Activated T-cell treated with anti-CD3 and anti-CD28 coated beads, Interleukin-2, amount 50 U/mL, for 4 hours (primary cell): Measurements from ENCODE around the gene RNF17. TPM values are rescaled to one million over a fixed set of nuclear protein-coding genes. Genes with fewer than 3 reads are reported as not detected.

Experiments
- ATAC-seq, 2 donors: fragments of 200-7000 bp; cut with Tn5 transposase; one replicate each; pipeline ENCODE4 v1.10.0; 2021
- DNase-seq: peaks from one replicate; pipeline ENCODE4 v3.0.0-alpha.2; 2020
- H3K27me3 Mint-ChIP-seq: one replicate; pipeline ENCODE4 v1.8.0; 2021; ENCODE audit warnings: low read depth, mixed read lengths
- H3K36me3 Mint-ChIP-seq: one replicate; pipeline ENCODE4 v1.8.0; 2022; ENCODE audit warnings: mixed read lengths; ENCODE audit not compliant: insufficient read depth
- H3K4me1 Mint-ChIP-seq: one replicate; pipeline ENCODE4 v1.8.0; 2021; ENCODE audit warnings: low read depth, mixed read lengths
- H3K4me3 Mint-ChIP-seq: one replicate; pipeline ENCODE4 v1.8.0; 2021; ENCODE audit warnings: mild to moderate bottlenecking, moderate library complexity, mixed read lengths
- H3K9me3 Mint-ChIP-seq: one replicate; pipeline ENCODE4 v1.8.0; 2021; ENCODE audit warnings: mixed read lengths
- total RNA-seq, 3 donors: library from RNA; stranded (reverse); gene quantifications; one replicate each; pipeline ENCODE4 v1.2.1, GENCODE V29; 2021

Gene RNF17
- total RNA-seq, 3 donors from 2014 or later: not detected

- H3K27me3 Mint-ChIP-seq: peaks cover 18% of the 10 kb centered on the region
- no peak for DNase-seq
- no peaks in the 10 kb centered on the region for H3K4me1 Mint-ChIP-seq
- H3K9me3 Mint-ChIP-seq: no peaks in the 10 kb centered on the region
- no peaks in the 10 kb centered on the region for H3K36me3 Mint-ChIP-seq
- no peak overlapping the region for H3K4me3 Mint-ChIP-seq
- no peak for ATAC-seq
Measured at GRCh38 chr13:24740014-24740890, 23.7 kb upstream of the RNF17 start.

GRCh38 chr13:24741016-24741662 lies 22.8 kb upstream of the RNF17 start:
- DNase-seq: no peak
- H3K4me3 Mint-ChIP-seq: no peak overlapping the region
- H3K27me3 Mint-ChIP-seq: peaks cover 23% of the 10 kb centered on the region
- ATAC-seq: peak in 1 of 2 donors; percentile 29
- H3K4me1 Mint-ChIP-seq: no peaks in the 10 kb centered on the region
- H3K36me3 Mint-ChIP-seq: no peaks in the 10 kb centered on the region
- no peaks in the 10 kb centered on the region for H3K9me3 Mint-ChIP-seq

- ATAC-seq (no peak), DNase-seq (no peak)
- Mint-ChIP-seq H3K4me3 (no peak overlapping the region), H3K36me3 (no peaks in the 10 kb centered on the region), H3K4me1 (peaks cover 2% of the 10 kb centered on the region), H3K27me3 (peaks cover 27% of the 10 kb centered on the region), H3K9me3 (no peaks in the 10 kb centered on the region)
Measured at GRCh38 chr13:24741791-24742190, 22.2 kb upstream of the RNF17 start.

- H3K27me3 Mint-ChIP-seq: peaks cover 32% of the 10 kb centered on the region
- H3K4me1 Mint-ChIP-seq: peaks cover 5% of the 10 kb centered on the region
- H3K4me3 Mint-ChIP-seq: no peak overlapping the region
- no peaks in the 10 kb centered on the region for H3K9me3 Mint-ChIP-seq
- no peaks in the 10 kb centered on the region for H3K36me3 Mint-ChIP-seq
- no peak for ATAC-seq
- DNase-seq: no peak
Measured at GRCh38 chr13:24742294-24742693, 21.7 kb upstream of the RNF17 start.

GRCh38 chr13:24742977-24743376 lies 21.0 kb upstream of the RNF17 start:
- Mint-ChIP-seq H3K4me3 (no peak overlapping the region), H3K36me3 (no peaks in the 10 kb centered on the region), H3K4me1 (peaks cover 8% of the 10 kb centered on the region), H3K27me3 (peaks cover 36% of the 10 kb centered on the region), H3K9me3 (no peaks in the 10 kb centered on the region)
- DNase-seq (no peak), ATAC-seq (no peak)

- Mint-ChIP-seq H3K4me3 (no peak overlapping the region), H3K4me1 (peaks cover 9% of the 10 kb centered on the region), H3K27me3 (peaks cover 45% of the 10 kb centered on the region), H3K36me3 (no peaks in the 10 kb centered on the region), H3K9me3 (no peaks in the 10 kb centered on the region)
- ATAC-seq (no peak), DNase-seq (no peak)
Measured at GRCh38 chr13:24744247-24744646, 19.7 kb upstream of the RNF17 start.

- DNase-seq (no peak), ATAC-seq (no peak)
- H3K36me3 Mint-ChIP-seq: no peaks in the 10 kb centered on the region
- no peak overlapping the region for H3K4me3 Mint-ChIP-seq
- H3K4me1 Mint-ChIP-seq: peaks cover 9% of the 10 kb centered on the region
- H3K27me3 Mint-ChIP-seq: peaks cover 56% of the 10 kb centered on the region
- no peaks in the 10 kb centered on the region for H3K9me3 Mint-ChIP-seq
Measured at GRCh38 chr13:24745516-24745860, 18.5 kb upstream of the RNF17 start.

GRCh38 chr13:24745861-24746617 lies 17.9 kb upstream of the RNF17 start:
- ATAC-seq (no peak), DNase-seq (no peak)
- no peak overlapping the region for H3K4me3 Mint-ChIP-seq
- H3K9me3 Mint-ChIP-seq: no peaks in the 10 kb centered on the region
- no peaks in the 10 kb centered on the region for H3K36me3 Mint-ChIP-seq
- peaks cover 61% of the 10 kb centered on the region for H3K27me3 Mint-ChIP-seq
- H3K4me1 Mint-ChIP-seq: peaks cover 9% of the 10 kb centered on the region

- H3K36me3 Mint-ChIP-seq: no peaks in the 10 kb centered on the region
- ATAC-seq: peak in 1 of 2 donors; percentile 27
- H3K9me3 Mint-ChIP-seq: no peaks in the 10 kb centered on the region
- H3K4me1 Mint-ChIP-seq: peaks cover 9% of the 10 kb centered on the region
- H3K4me3 Mint-ChIP-seq: no peak overlapping the region
- H3K27me3 Mint-ChIP-seq: peaks cover 59% of the 10 kb centered on the region
- DNase-seq: no peak
Measured at GRCh38 chr13:24746618-24747247, 17.2 kb upstream of the RNF17 start.

- no peak for DNase-seq
- peak; percentile 39 to 47 for ATAC-seq
- Mint-ChIP-seq H3K27me3 (peaks cover 59% of the 10 kb centered on the region), H3K4me3 (peak overlapping the region; percentile 38), H3K36me3 (no peaks in the 10 kb centered on the region), H3K4me1 (peaks cover 9% of the 10 kb centered on the region), H3K9me3 (no peaks in the 10 kb centered on the region)
Measured at GRCh38 chr13:24747248-24748060, 16.5 kb upstream of the RNF17 start.

- H3K9me3 Mint-ChIP-seq: no peaks in the 10 kb centered on the region
- no peak for ATAC-seq
- no peak for DNase-seq
- no peak overlapping the region for H3K4me3 Mint-ChIP-seq
- peaks cover 9% of the 10 kb centered on the region for H3K4me1 Mint-ChIP-seq
- no peaks in the 10 kb centered on the region for H3K36me3 Mint-ChIP-seq
- H3K27me3 Mint-ChIP-seq: peaks cover 64% of the 10 kb centered on the region
Measured at GRCh38 chr13:24748061-24748400, 15.9 kb upstream of the RNF17 start.

GRCh38 chr13:24759197-24759596 lies 4.8 kb upstream of the RNF17 start:
- Mint-ChIP-seq H3K36me3 (no peaks in the 10 kb centered on the region), H3K9me3 (no peaks in the 10 kb centered on the region), H3K27me3 (peaks cover 20% of the 10 kb centered on the region), H3K4me3 (no peak overlapping the region), H3K4me1 (no peaks in the 10 kb centered on the region)
- ATAC-seq: no peak
- DNase-seq: no peak

- ATAC-seq (no peak), DNase-seq (no peak)
- Mint-ChIP-seq H3K36me3 (no peaks in the 10 kb centered on the region), H3K9me3 (no peaks in the 10 kb centered on the region), H3K27me3 (peaks cover 11% of the 10 kb centered on the region), H3K4me3 (no peak overlapping the region), H3K4me1 (no peaks in the 10 kb centered on the region)
Measured at GRCh38 chr13:24764276-24764630, 284 bp downstream of the RNF17 start.

GRCh38 chr13:24777171-24777570 lies 13.2 kb downstream of the RNF17 start:
- no peak overlapping the region for H3K4me3 Mint-ChIP-seq
- H3K9me3 Mint-ChIP-seq: peaks cover 5% of the 10 kb centered on the region
- H3K4me1 Mint-ChIP-seq: no peaks in the 10 kb centered on the region
- no peak for DNase-seq
- peaks cover 28% of the 10 kb centered on the region for H3K27me3 Mint-ChIP-seq
- H3K36me3 Mint-ChIP-seq: no peaks in the 10 kb centered on the region
- no peak for ATAC-seq
